NK-92 treated with Interleukin-12 subunit alpha and Interleukin-12 subunit beta, amount 100 ng/mL, for 24 hours (cell line): ENCODE results near the gene NUDT22.

Experiments
- DNase-seq: peaks from one replicate; lab custom pipeline; 2025; lab: John Stamatoyannopoulos, UW

Gene NUDT22

GRCh38 chr11:64207256-64208085, 18.6 kb upstream of the NUDT22 start:
- peak; percentile 88 for DNase-seq

GRCh38 chr11:64208086-64208795, 17.8 kb upstream of the NUDT22 start:
- no peak for DNase-seq

- no peak for DNase-seq
These were observed 17.1 kb upstream of the NUDT22 start for GRCh38 chr11:64208796-64209562.

GRCh38 chr11:64209563-64209843, 16.6 kb upstream of the NUDT22 start:
- DNase-seq, result no peak

- no peak for DNase-seq
These were observed 15.6 kb upstream of the NUDT22 start for GRCh38 chr11:64210301-64211020.

GRCh38 chr11:64211181-64211872, 14.7 kb upstream of the NUDT22 start:
- DNase-seq, result no peak

- no peak for DNase-seq
These were observed 9.2 kb upstream of the NUDT22 start for GRCh38 chr11:64216879-64217278.

GRCh38 chr11:64218628-64219353, 7.3 kb upstream of the NUDT22 start:
- no peak for DNase-seq

GRCh38 chr11:64219354-64219684, 6.8 kb upstream of the NUDT22 start:
- DNase-seq, result no peak

- DNase-seq, result no peak
These were observed 6.3 kb upstream of the NUDT22 start for GRCh38 chr11:64219755-64220154.

- DNase-seq, result no peak
These were observed 5.8 kb upstream of the NUDT22 start for GRCh38 chr11:64220271-64220670.

GRCh38 chr11:64220798-64221197, 5.3 kb upstream of the NUDT22 start:
- DNase-seq, result no peak

- no peak for DNase-seq
These were observed 3.4 kb upstream of the NUDT22 start for GRCh38 chr11:64222651-64223000.

GRCh38 chr11:64223001-64223651, 2.9 kb upstream of the NUDT22 start:
- no peak for DNase-seq

GRCh38 chr11:64224151-64224890, 1.8 kb upstream of the NUDT22 start:
- DNase-seq, result no peak

GRCh38 chr11:64224891-64225607, 1.0 kb upstream of the NUDT22 start:
- no peak for DNase-seq

GRCh38 chr11:64226507-64227051, 505 bp downstream of the NUDT22 start:
- DNase-seq, result peak; percentile 61

GRCh38 chr11:64227405-64227956, 1.4 kb downstream of the NUDT22 start:
- DNase-seq, result no peak
